Measurements from ENCODE around the gene RPL15.

- TF ChIP-seq, protein P1, sequence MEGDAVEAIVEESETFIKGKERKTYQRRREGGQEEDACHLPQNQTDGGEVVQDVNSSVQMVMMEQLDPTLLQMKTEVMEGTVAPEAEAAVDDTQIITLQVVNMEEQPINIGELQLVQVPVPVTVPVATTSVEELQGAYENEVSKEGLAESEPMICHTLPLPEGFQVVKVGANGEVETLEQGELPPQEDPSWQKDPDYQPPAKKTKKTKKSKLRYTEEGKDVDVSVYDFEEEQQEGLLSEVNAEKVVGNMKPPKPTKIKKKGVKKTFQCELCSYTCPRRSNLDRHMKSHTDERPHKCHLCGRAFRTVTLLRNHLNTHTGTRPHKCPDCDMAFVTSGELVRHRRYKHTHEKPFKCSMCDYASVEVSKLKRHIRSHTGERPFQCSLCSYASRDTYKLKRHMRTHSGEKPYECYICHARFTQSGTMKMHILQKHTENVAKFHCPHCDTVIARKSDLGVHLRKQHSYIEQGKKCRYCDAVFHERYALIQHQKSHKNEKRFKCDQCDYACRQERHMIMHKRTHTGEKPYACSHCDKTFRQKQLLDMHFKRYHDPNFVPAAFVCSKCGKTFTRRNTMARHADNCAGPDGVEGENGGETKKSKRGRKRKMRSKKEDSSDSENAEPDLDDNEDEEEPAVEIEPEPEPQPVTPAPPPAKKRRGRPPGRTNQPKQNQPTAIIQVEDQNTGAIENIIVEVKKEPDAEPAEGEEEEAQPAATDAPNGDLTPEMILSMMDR (IDR thresholded peaks at IDR 0.05; ENCODE audit: insufficient read depth, low read depth, low read length), result no peak
- no peak for TF ChIP-seq EZH2 (IDR thresholded peaks at IDR 0.05; ENCODE audit: insufficient read depth, low read length)
These were observed 51.7 kb downstream of the RPL15 start for GRCh38 chr3:23968463-23969184.

Data from astrocyte (in vitro differentiated cells and primary cell).